Mesenteric fat pad (tissue), 1 donor: ENCODE data around the gene EPC1. TPM values are rescaled to one million over a fixed set of nuclear protein-coding genes. Genes with fewer than 3 reads are reported as not detected.
"Not testable (repeated sequence)": the region's sequence is repeated elsewhere in the genome, so short reads cannot be mapped to it uniquely, and the experiment has no call there.

Experiments used
- DNase-seq: peaks from one replicate; pipeline ENCODE4 v3.0.0-alpha.2; 2020; ENCODE audit warnings: low spot score
- total RNA-seq: library from RNA; stranded (reverse); fragmentation: NEBNext Ultra II Directional; extraction: Animal tissue kit (Norgen Biotek cat#: 25700); gene quantifications from one replicate; pipeline ENCODE4 v1.2.1, GENCODE V29; 2021
- donor health status: DM: yes; HTN: yes; CAD: no.

Gene EPC1
- total RNA-seq, 1 donor from 2014 or later: 26.8 TPM

DNA sequence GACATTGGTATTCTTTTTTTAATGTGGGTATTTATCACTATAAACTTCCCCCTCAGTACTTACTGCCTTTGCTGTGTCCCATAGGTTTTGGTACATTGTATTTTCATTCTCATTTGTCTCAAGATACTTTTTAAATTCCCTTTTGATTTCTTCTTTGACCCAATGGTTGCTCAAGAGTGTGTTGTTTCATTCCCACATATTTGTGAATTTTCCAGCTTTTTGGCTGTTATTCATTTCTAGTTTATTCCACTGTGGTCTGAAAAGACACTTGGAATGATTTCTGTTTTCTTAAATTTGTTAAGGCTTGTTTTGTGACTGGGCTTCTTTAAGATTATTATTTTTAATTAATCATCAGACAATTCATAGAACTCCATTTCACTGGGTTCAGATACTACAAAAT is 105.0 kb downstream of the EPC1 start:
- DNase-seq: no peak

DNA sequence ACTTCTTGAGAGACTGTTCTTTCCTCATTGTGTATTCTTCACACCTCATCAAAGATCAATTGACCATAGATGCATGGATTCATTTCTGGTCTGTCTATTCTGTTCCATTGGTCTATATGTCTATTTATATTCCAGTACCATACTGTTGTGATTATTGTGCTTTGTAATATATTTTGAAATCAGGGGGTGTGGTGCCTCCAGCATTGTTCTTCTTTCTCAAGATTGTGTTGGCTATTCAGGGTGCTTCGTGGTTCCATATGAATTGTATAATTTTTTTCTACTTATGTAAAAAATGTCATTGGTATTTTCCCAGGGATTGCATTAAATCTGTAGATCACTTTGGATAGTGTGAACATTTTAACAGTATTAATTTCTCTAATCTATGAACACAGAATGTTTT is 106.5 kb downstream of the EPC1 start:
- DNase-seq: no peak

DNA sequence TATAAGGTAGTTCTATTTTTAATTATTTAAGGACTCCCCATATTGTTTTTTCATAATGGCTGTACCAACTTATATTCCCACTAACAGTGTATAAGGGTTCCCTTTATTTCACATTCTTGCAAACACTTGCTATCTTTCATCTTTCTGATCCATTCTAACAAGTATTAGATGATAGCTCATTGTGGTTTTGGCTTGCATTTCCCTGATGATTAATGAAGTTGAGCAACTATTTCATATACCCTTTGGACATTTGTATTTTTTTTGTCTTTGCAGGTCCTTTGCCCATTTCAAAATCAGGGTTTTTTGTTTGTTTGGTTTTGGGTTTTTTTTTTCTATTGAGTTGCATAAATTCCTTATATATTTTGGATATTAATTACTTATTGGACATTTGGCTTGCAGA is 107.2 kb downstream of the EPC1 start:
- no peak for DNase-seq

DNA sequence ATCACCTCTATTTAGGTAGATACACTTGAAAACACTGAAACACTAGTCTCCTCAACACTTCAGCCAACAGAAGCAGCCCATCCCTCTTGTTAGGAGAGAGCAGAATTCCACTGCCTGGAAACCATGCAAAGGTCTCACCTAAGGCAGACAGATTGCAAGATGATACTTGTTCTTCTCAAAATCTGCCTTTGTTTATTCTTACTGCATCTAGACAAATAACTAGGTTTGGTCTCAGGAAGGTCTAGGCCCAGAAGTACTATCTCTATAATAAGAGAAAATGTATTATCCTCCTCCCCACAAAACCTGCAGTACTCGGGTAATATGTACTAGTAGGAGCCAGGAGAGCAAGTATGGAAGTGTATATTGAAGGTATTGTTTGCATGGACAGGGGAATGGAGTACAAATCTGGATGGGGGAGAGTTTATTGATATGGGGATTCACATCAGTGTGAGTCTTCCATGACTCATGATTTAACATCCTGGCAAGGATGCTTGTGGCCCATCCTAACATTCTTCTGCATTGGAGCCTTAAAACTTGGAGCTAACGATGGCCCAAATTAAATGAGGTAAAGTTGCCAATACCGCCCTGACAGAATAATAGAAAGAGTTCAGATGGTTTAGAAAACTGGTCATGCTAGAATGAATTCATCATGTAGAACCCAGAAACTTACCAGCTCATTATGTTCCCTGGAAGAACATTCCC is 109.2 kb downstream of the EPC1 start:
- no peak for DNase-seq

DNA sequence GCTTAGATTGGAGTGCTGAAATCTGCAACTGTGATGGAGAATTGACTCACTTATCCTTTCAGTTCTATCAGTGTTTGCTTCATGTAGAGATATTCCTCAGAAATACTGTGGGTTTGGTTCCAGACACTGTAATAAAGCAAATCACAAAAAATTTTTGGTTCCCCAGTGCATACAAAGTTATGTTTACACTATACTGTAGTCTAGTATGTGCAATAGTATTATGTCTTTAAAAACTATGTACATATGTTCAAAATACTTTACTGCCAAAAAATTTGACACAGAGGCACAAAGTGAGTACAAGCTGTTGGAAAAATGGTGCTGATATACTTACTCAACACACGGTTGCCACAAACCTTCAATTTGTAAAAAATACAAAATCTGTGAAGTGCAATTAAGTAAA is 112.5 kb downstream of the EPC1 start:
- DNase-seq: no peak

DNA sequence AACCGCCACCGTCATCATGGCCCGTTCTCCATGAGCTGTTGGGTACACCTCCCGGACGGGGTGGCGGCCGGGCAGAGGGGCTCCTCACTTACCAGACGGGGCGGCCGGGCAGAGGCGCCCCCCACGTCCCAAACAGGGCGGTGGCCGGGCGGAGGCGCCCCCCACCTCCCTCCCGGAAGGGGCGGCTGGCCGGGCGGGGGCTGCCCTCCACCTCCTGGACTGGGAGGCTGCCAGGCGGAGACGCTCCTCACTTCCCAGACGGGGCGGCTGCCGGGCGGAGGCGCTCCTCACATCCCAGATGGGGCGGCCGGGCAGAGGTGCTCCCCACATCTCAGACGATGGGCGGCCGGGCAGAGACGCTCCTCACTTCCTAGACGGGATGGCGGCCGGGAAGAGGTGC is 113.6 kb downstream of the EPC1 start:
- DNase-seq: not testable (repeated sequence)

DNA sequence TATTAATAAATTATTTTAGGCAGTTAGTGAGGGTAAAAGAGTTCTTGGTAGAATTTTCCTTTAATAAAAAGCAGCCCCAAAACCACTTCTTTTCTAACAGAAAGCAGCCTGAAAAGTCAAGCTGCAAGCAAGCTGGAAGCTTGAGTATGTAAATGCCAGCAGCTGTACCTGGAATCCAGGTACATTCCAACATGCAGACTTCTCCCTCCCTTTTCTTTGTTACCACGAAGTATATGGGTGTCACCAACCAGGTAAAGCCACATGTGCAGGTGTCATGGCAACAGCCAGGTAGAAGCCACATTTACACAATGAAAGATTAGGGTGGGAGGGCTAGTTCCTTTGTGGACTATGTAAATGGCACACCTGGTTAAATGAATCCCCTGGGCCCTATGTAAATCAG is 114.6 kb downstream of the EPC1 start:
- DNase-seq: no peak

DNA sequence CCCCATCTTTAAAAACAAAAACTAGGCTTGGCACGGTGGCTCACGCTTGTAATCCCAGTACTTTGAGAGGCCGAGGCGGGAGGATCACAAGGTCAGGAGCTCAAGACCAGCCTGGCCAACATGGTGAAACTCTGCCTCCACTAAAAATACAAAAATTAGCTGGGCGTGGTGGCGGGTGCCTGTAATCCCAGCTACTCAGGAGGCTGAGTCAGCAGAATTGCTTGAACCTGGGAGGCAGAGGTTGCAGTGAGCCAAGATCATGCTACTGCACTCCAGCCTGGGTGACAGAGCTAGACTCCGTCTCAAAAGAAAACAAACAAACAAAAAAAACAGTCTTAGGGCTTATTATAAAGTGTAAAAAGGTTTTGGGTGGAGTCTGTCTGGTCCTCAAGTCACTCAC is 117.2 kb downstream of the EPC1 start:
- not testable (repeated sequence) for DNase-seq

DNA sequence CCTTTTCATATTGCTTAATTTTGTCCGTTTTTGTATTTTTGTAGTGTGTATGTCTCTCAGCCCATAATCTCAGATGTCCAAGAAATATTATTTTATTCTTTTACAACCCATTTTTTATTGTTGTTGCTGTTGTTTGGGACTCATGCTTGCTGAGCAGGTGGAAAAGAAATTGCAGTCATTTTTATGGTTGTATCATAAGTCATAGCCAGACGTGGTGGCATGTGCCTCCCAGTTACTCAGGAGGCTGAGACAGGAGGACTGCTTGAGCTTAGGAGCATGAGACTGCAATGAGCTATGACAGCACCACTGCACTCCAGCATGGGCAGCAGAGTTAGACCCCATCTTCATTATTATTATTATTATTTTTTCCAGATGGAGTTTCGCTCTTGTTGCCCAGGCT is 117.8 kb downstream of the EPC1 start:
- DNase-seq: no peak

DNA sequence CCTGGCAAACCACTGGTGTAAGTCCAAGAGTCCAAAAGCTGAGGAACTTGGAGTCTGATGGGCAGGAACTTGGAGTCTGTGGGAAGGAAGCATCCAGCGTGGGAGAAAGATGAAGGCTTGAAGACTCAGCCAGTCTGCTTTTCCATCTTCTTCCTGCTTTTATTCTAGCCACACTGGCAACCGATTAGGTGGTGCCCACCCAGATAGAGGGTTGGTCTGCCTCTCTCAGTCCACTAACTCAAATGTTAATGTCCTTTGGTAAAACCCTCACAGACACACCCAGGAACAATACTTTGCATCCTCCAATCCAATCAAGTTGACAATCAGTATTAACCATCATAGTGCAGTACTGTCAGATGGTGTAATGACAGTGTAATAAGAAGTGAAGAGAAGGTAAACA is 119.2 kb downstream of the EPC1 start:
- no peak for DNase-seq

DNA sequence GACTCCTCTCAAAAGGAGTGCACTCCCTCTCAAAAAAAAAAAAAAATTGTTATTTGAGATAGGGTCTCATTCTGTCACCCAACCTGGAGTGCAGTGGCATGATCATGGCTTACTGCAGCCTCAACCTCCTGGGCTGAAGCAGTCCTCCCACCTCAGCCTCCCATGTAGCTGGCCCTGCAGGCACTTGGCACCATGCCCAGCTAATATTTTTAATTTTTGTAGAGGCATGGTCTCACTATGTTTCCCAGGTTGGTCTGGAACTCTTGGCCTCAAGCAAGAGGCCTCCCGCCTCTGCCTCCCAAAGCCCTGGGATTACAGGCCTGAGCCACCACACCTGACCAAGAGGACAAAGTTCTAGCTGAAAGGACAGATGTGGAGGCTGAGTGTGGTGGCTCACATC is 120.3 kb downstream of the EPC1 start:
- DNase-seq: no peak

DNA sequence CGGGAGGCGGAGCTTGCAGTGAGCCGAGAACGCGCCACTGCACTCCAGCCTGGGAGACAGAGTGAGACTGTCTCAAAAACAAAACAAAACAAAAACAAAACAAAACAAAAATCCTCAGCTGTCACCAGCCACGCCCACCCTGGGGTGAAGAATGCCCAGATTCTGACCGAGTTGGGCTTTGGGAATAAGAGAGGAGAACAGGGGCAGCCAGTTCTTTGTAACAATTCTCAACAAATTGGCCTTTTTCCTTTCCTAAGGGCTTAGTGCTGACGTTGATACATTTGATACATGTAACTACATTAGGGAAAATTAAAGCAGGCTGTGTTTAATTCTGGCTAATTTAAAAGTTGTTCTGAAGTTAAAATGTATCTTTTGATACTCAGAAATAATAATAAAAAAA is 121.0 kb downstream of the EPC1 start:
- DNase-seq: no peak

DNA sequence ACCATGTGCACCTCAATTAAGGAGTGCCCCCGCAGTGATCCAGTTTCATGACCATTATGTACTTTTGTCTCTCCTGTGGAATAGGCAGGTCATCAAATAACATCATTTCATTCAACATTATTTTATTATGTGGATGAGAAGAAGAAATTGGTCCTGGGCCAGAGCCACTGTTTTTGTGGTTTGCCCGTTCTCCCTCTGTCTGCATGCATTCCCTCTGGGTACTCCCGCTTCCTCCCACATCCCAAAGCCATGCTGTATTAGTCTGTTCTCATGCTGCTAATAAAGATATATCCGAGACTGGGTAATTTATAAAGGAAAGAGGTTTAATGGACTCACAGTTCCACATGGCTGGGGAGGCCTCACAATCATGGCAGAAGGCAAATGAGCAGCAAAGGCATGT is 124.6 kb downstream of the EPC1 start:
- not testable (repeated sequence) for DNase-seq

DNA sequence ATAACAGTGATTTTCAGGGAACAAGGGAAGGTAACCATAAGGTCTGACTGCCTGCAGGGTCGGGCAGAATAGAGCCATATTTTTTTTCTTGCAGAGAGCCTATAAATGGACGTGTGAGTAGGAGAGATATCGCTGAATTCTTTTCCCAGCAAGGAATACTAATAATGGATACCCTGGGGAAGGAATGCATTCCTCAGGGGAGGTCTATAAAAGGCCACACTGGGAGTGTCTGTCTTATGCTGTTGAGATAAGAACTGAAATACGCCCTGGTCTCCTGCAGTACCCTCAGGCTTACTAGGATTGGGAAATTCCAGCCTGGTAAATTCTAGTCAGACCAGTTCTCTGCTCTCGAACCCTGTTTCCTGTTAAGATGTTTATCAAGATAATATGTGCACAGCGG is 127.8 kb downstream of the EPC1 start:
- DNase-seq: not testable (repeated sequence)

DNA sequence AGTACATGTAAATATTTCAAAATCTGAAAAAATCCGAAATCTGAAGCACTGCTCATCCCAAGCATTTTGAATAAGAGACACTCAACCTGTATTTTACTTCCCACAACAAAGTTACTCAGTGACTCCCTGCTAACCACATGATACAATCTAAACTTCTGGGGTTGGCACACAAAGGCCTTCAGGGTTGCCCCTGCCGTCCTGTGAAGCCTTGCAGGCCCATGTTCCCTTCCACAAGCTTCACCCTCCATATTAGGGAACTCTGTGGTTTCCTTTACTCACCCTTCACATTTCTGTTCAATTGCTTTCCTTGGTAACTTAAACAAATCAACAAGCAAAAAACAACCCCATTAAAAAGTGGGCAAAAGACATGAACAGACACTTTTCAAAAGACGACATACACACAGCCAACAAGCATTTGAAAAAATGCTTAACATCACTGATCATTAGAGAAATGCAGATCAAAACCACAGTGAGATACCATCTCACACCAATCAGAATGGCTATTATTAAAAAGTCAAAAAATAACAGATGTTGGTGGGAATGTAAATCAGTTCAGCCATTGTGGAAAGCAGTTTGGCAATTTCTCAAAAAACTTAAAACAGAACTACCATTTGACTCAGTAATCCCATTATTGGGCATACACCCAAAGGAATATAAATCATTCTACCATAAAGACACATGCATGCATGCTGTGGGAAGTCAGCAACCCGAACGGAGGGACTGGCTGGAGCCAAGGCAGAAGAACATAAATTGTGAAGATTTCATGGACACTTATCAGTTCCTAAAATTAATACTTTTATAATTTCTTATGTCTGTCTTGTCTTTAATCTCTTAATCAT is 128.5 kb downstream of the EPC1 start:
- not testable (repeated sequence) for DNase-seq

Other genes with a start within 250 kb of the EPC1 start
- gene CCDC7, start 99.0 kb upstream of the EPC1 start, total RNA-seq: 20.8 TPM